ENCODE measurements around the gene RHOH.

RHOH gene

DNA sequence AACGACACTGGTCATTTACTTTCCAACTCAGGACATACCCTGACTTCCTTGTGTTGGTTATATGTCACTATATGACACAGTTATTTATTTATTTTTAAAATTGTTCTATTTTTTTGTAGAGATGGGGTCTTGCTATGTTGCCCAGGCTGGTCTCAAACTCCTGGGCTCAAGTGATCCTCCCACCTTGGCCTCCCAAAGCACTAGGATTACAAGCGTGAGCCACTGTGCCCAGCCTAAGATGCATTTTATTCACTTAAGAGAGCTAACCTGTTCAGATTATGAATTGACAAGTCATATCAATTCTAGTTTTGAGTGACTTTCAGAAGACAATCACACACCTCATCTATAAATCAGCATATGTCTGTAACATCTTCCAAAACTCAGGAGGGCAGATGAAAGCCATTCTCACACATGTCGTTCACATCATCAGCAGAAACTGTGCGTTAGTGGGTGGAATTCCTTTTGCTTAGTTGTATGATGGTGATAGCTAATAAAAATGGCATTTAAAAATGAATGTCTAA is 9.4 kb upstream of the RHOH start:
- DNase-seq (ENCODE audit: extremely low read depth in 1 of 2, low read depth in 1 of 2): no peak

DNA sequence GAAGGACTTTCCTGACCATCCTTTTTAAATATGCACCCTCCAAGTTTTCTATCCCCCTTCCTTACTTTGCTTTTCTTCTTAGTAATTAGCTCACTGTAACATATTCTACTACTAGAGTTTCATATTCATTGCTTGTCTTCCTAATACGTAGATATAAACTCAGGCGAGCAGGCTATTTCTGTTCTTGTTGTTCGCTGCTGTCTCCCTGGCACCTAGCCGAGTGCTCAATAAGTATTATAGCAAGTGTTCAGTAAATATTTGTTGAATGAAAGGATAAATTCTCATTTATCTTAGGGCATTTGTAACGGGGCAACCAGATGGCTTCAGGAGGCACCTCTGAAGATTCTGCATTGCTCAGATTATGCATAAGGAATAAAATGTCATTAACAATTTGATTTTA is 6.8 kb upstream of the RHOH start:
- DNase-seq (ENCODE audit: extremely low read depth in 1 of 2, low read depth in 1 of 2): no peak

DNA sequence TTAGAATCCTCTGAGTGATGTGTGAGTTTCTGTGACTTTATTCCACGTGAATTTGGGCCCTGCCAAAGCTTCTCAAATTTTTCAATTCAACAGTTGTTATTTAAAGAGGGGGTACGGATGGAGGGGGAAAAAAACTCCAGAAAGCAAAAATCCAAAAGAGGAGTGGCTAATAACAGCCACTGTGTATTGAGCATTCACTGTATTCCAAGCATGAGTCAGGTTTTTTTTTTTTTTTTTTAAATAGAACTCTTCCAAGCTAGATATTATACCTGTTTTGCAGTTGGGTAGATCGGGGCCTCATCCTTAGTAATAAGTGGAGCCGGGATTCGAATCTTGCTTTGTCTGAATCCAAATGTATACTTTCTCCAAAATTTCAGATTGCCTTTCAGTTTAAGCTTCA is 6.4 kb upstream of the RHOH start:
- no peak for DNase-seq (ENCODE audit: extremely low read depth in 1 of 2, low read depth in 1 of 2)

DNA sequence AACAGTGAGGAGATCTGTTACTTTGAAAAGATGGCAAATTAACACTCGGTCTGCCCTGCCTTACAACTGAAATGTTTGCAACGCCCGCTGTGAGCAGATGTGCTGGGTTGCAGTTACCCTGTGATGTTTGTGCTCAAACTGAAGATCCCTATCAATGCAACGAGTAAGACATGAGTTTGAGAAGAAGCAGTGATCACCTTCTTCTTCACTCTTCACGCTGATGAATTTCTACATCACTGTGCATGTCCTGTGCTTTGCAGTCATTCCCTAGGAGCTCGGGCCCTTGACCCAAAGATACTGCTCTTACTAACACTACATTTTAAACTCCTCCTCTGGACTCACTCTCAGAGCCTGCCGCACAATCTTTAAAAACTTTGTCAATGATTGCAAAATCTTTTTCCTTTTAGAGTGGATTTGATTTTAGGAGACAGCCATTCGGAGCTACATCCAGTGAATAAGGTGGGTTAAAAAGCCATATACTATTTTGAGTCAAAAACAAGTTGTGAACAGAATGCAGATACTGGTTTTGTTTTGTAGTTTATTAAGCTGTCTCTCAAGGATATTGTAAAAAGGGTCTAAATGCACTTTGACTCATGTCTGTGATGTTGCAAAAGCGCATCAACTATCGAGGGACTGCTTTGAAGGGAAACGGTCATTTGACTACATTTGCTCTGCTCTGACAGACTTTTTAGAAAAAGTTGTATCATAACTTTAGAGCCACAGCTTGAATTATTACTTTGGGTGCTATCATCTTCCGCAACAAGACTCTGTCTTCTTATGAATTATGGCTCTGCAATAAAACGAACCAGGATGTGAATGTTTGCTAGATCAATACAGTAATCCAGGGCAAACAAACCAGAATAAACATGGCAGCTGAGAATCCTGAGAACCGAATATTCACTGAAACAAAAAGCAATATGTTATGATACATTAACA is 5.7 kb upstream of the RHOH start:
- DNase-seq (ENCODE audit: extremely low read depth in 1 of 2, low read depth in 1 of 2): no peak

DNA sequence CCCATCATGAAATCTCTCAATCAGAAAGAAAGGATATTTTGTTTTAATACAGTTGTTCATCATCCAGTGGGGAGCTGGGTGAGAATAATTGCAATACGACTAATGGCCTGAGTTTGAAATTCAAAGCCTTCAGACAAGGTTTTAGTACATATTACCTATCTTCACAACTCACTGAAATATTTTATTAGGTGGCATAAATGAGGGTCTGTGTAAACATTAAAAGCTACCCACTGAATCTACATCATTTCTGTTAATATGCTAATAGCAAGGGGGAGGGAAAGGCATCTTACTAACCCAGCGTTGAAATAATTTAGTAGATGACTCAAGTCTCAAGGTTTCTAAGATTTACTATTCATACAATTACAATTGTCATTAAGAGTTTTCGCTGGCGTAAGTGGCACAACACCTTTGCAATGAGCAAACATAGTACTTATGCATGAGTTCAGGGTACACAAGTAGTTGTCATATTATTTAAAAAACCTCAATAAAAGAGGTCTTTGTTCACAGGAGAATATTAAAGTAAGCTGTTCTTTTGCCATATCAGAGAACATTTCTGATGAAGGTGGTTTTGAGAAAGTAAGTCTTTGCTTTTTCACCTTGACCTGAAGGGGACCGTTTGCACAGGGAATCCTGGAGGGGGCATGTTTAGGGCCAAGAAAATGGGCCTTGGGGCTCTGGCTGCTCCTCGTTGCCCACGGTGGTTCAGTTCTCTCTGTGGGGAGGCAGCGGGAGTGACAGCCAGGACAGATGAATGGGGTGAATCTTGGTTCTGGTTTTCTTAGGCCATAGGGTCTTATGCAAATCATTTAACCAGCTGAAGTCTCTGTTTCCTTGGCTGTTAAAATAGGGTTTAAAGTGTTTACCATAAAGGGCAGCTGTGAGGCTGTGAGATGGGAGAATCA is 4.5 kb upstream of the RHOH start:
- DNase-seq (ENCODE audit: extremely low read depth in 1 of 2, low read depth in 1 of 2): no peak

DNA sequence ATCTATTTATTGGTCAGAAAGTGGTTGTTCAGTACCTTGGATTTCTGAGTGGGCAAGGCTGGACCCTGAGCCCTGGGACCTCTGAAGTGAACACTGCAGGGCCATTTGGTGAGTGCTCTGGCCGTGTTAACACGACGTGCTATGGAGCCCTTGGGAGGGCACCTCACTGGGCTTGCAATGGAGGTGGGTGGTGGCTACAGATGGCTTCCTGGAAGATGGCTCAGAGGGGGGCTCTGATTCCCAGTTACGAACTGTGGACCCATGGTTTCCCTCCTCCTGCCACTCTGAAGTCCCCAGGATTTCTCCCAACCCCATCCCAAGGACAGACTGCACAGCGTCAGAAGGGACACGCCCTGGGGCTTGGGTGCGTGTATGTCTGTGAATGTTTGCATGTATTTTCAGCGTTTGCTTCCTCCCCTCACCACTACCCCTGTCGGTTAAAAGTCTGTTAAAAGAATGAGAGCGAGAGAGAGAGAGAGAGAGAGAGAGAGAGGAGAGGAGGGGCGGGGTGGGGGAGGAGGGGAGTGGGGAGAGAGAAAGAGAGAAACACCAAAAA is 3.7 kb upstream of the RHOH start:
- DNase-seq (ENCODE audit: extremely low read depth in 1 of 2, low read depth in 1 of 2): no peak

DNA sequence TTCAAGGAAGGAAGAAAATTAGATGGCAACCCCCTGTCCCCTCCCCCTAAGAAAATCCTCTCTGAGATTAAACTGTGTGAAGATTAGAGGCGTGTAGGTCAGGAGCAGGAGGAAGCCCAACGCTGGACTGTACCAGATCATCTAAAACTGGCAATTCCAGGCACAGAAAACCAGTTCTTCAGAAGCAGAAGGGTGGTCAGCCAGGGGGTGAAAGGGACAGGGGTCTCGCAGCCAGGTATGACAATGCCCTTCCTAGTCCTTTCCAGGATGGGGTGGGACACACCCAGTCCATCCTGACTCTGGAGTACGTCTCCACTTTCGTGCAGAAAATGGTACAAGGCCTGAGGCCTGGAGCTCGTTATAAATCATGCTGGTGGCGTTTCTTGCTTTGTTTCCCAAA is 3.3 kb upstream of the RHOH start:
- no peak for DNase-seq (ENCODE audit: extremely low read depth in 1 of 2, low read depth in 1 of 2)

DNA sequence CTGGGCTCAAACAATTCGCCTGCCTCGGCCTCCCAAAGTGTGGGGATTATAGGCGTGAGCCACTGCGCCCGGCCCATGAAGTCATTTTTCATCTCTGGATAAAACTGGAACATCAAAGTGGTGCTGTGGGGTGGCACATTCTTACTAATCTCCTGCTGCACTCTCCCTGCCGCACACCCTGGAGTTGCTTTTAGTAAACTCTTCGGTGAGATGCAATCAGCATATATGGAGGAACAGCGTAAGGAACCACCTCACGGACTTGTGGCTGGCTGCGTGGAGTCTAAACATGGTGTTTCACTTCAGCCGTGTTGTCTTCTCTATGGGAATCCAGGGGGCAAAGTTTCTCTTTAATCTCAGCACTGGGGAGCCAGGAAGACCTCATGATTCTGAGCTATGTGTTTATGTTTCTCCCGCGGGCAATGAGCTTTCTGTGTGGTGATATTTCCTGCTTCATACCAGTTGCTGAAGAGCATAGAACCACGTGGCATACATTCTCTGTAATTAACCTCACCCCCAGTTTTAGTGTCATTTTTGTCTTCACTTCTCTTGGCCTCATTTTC is 2.1 kb upstream of the RHOH start:
- no peak for DNase-seq (ENCODE audit: extremely low read depth in 1 of 2, low read depth in 1 of 2)

DNA sequence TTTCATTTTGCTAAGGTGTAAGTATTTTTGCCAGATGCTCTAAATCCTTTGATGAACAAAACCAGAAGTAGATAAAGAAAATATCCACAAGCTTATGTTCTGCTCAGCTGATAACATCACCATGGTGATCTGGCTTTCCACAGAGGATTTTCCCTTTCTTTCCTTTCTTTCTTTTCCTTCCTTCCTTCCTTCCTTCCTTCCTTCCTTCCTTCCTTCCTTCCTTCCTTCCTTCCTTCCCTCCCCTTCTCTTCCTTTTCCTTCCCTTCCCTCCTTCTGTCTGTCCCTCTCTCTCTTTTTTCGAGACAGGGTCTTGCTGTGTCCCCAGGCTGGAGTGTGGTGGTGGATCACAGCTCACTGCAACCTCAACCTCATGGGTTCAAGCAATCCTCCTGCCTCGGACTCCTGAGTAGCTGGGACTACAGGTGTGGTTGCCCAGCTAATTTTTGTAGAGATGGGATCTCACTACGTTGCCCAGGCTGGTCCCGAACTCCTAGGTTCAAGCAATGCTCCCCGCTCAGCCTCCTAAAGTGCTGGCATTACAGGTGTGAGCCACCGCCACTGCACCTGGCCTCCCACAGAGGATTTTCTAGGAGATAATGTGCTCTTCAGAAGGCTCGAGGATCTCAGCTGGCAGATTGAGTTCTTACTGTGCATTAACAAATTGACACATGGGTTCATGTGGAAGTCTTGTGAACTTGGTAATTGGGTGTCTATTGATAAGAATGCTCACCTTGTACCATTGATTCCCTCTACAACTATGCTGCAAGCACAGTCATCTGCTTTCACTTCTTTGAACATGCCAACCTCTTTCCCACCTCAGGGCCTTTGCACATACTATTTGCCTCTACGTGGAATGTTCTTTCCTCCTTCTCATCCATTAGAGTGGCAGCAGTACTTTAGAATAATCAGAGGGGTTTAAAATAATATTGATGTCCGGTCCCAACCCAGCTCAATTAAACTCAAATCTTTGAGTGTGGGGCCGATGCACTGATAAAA is 1.4 kb upstream of the RHOH start:
- no peak for DNase-seq (ENCODE audit: extremely low read depth in 1 of 2, low read depth in 1 of 2)

DNA sequence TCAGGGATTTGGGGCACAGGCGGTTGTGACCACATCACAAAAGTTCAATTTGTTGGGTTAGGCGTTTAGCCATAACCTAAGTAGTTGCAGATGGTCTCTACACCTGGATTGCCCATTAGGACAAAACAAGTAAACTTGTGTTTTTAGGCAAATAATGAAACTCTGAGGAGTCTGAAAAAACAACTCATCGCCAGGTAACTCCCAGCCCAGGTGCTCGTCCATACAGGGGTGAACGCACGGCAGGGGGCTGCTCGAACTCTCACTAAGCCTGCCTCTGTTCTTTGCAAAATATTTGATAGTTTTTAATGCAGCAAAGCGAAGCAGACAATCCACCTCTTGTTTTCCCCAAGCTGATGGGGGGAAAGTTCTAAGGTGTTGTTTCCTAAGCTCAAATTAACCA is 559 bp upstream of the RHOH start:
- DNase-seq (ENCODE audit: extremely low read depth in 1 of 2, low read depth in 1 of 2): no peak

DNA sequence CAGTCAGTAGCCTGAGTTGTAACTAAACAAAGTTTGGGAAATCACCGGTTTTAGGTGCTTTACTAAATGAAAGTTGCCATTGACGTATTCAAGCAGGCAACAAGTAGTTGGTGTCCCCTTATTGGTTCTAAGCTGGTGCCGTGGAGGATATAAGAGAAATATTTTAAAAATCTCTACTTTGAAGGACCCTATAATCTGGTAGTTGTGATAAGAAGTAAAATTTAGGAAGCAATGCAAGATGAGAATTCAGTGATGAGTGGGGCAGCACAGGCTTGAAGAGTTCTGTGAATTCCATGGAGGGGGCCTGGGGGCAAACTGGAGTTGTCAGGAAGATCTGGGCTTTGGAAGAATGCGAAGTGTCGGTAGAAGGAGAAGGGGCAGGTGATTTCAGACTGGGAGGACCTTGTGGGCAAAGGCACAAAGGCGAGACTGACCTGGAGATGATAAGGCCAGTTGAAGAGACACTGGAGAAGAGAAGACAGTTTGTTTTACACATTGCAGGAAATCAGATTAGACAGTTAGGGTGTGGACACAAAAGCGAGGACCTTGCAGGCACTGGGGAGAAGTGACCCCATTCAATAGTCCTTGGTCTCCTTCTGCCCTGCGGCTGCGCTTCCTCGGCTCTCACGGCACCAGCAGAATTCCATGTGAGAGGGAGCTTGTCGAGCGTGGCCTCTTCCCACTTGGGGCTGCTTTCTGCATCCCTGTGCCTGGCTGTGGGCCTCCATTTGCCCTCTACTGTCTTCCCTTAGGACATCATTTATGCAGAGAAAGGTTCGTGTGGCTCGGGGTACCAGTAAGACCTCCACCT is 1.3 kb downstream of the RHOH start:
- DNase-seq (ENCODE audit: extremely low read depth in 1 of 2, low read depth in 1 of 2): no peak

DNA sequence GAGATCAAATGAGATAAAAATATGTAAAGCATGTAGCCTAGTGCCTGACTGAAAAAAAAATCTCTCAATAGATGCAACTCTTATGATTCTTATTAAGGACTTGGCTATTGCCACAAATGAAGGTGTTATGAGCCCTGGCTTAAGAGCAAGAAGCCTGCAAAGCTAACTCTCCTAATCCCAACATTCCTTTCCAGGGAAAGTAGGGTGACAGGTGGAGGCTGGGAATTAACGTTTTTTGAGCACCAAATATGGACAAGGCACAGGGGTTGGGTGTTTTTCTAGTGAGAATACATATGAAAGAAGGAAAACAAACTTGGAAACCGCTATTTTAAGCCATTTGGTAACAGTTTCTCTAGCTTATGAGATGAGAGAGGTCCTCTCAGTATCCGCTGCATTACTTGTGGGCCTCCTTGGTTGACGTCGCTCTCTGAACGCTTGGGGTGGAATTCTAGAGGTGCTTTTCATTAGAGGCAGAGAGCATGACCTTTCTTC is 2.4 kb downstream of the RHOH start:
- no peak for DNase-seq (ENCODE audit: extremely low read depth in 1 of 2, low read depth in 1 of 2)

DNA sequence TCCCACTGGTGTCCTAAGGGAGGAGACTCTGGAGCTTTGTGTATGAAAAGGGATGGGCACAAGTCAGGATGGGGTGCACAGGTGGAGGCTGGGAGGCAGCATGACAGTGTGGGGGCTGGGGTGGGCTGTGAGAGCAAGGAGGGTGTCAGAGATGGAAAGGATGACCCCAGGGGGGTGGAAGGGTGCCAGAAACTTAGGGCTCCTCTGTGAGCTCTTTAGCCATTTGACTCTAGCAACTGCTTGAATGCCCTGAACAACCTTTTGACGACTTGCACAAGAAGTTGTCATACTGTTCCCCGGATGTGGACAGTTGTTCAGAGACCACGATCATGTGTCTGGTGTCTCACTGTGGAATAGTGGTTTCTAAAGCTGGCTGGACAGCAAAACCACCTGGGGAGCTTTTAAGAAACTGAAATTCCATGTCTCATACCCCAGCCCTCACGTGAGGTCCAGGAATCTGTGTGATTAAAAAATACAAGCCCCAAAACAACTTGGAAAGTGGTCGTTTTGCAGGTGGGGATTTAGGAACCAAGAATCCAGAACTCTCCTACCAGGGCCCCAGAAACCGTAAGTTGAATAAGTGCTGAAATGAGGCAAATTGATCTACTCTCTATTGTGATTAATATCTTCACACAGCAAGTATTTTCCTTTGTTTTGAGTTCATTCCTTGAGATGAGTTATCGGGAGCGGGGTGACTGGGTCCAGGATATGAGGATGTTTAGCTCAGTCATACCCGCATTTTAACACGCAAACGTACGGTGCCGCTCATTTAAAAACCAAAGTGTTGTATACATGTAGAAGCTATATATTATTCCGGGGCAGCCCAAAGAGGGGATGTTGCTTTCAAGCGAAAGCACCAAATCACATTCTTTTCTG is 3.4 kb downstream of the RHOH start:
- peak; percentile 30 to 55 for DNase-seq (ENCODE audit: extremely low read depth in 1 of 2, low read depth in 1 of 2)

DNA sequence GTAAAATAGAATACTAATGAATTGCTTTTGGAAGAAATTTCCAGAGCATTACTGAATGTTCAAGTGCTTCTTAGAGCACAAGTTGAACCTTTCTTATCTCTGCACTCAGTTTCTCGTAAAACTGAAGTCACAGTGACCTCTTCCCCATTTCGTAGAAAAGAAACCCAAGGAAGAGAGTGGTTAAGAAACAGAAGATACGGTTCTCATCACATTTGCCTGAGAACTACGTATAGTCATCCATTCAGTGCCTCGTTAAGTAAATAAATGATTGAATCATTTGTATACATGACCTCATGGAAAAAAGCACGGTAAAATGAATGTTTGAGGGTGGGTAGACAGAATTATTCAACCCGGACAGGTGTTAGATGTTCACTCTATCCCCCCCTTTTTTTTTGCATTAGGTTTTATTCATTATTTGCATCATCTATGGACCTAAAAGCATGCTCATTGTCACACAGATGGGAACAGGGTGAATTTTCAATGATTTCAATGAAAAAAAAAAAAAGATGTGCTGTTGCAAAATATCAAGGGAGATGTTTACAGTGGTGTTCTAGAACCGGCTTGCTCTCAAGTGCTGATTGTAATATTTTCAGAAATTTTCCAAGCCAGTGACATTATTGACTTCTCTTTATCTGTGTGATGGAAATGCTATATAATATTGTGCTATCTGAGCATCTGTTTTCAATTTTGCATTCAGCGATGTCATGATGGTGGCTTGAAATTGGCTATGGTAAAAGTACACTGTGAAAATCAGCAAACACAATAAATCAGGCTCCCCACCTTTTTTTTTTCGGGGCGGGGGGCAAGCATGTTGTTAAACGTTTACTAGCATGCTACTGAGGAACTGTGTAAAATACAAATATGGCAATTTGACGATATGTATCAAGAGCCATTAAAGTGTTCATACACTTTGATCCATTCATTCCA is 4.3 kb downstream of the RHOH start:
- no peak for DNase-seq (ENCODE audit: extremely low read depth in 1 of 2, low read depth in 1 of 2)

DNA sequence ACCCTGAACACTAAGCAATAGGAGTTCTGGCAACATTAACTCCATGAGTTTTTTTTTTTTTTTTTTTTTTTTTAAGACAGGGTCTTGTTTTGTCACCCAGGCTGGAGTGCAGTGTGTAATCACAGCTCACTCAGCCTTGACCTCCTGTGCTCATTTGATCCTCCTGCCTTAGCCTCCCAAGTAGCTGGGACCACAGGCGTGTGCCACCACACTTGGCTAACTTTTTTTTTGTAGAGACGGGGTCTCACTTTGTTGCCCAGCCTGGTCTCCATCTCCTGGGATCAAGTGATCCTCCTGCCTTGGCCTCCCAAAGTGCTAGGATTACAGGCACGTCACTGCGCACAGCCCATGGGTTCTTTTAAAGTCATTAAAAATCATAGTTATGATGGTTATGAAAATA is 5.1 kb downstream of the RHOH start:
- no peak for DNase-seq (ENCODE audit: extremely low read depth in 1 of 2, low read depth in 1 of 2)

DNA sequence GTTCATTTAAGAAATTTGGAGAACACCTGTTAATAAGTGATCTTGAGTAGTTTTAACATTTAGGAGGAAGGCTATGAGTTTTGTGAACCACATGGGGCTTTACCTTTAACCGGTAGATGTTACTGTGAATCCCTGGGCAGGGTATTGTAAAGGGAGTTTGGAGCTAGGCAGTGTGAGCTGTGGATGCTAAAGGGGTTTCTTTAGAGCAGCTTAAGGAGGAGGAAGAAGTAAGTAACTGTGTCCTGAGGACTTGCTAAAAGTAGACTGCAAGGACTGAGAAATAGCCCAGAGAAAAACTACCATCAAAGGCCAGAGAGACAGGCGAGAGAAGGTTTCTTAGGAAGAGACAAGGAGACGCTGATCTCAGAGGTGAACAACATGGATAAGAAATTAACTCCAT is 5.6 kb downstream of the RHOH start:
- DNase-seq (ENCODE audit: extremely low read depth in 1 of 2, low read depth in 1 of 2): no peak
